ENCODE results near the gene SULT1C3.

The SULT1C3 gene

DNA sequence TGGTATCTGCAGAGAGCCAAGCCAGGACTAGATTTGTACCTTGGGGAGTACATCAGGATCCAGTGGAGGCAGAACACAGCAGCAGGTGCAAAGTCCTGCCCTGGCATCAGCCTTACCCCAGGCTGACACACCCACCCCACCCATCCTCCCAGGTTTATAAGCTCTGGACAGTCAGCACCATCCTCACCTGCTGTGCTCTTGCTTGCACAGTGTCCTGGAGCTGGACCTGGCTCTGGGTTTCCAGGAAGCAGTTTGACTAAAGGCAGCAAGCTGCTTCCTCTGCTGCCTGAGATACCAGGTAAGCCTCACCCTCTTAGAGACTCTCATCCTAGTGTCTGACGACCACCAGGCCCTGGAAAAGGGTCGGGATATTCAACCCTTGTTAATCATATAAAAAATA is at the start of gene SULT1C3:
Gene SULT1C3, plus strand, starts transcription at position 183 of the 400 bp plus-strand sequence. CDS start 7,227 bp downstream, outside the sequence.
- peaks cover 2% of the 10 kb centered on the region for H3K36me3 Mint-ChIP-seq
- no peaks in the 10 kb centered on the region for H3K4me1 Mint-ChIP-seq
- DNase-seq (ENCODE audit: low spot score in 2 of 2) = no peak
- no peak within 1 kb of the TSS for H3K4me3 Mint-ChIP-seq
- H3K9me3 Mint-ChIP-seq = peaks cover 8% of the 10 kb centered on the region
- peaks cover 3% of the 10 kb centered on the region for H3K27me3 Mint-ChIP-seq
- H3K27ac Mint-ChIP-seq = no peak within 1 kb of the TSS
- ATAC-seq (ENCODE audit: low read depth) = no peak

DNA sequence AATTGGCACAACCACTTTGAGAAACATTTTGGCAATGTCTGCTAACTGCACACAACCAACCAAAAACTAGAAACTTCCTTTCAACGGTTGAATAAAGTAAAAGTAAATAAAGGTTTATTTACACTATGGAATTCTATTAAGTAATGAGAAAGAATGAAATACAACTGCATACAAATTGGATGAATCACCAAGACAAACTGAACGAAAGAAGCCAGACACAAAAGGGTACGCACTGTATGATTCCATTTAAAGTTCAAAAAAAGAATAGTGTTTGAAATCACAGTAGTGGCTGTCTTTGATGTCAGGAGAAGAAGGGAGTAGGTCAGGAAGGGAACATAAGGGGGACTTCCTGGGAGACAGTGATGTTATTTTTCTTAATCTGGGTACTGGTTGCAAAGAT is 46.5 kb upstream of the SULT1C3 start:
- no peaks in the 10 kb centered on the region for H3K27me3 Mint-ChIP-seq
- DNase-seq (ENCODE audit: low spot score in 2 of 2) (no peak), ATAC-seq (ENCODE audit: low read depth) (no peak)
- no peak overlapping the region for H3K27ac Mint-ChIP-seq
- no peak overlapping the region for H3K4me3 Mint-ChIP-seq
- H3K4me1 Mint-ChIP-seq = no peaks in the 10 kb centered on the region
- no peaks in the 10 kb centered on the region for H3K36me3 Mint-ChIP-seq
- peaks cover 3% of the 10 kb centered on the region for H3K9me3 Mint-ChIP-seq

- no peak for DNase-seq (ENCODE audit: low spot score in 2 of 2)
Measured at GRCh38 chr2:108194409-108195132, 45.2 kb upstream of the SULT1C3 start.

DNA sequence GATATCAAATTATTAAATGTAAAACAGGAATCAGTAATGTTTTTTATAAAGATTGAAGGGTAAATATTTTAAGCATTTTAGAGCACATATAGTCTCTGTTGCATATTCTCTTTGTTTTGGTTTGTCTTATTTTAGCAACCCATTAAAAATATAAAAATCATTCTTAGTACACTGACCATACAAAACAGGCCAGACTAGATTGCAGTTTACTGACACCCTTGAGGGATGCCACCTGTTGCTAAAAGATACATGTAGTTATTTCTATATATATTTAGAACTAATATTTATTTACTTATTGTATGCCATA is 44.7 kb upstream of the SULT1C3 start:
- Mint-ChIP-seq H3K4me3 (no peak overlapping the region), H3K9me3 (peaks cover 3% of the 10 kb centered on the region), H3K4me1 (no peaks in the 10 kb centered on the region), H3K27me3 (no peaks in the 10 kb centered on the region), H3K27ac (no peak overlapping the region), H3K36me3 (no peaks in the 10 kb centered on the region)
- no peak for ATAC-seq (ENCODE audit: low read depth)
- no peak for DNase-seq (ENCODE audit: low spot score in 2 of 2)

More at GRCh38 chr2:108194409-108195132, 45.2 kb upstream of the SULT1C3 start:
- Mint-ChIP-seq H3K36me3 (no peaks in the 10 kb centered on the region), H3K27ac (no peak overlapping the region), H3K4me1 (no peaks in the 10 kb centered on the region), H3K27me3 (no peaks in the 10 kb centered on the region), H3K4me3 (no peak overlapping the region), H3K9me3 (peaks cover 3% of the 10 kb centered on the region)
- no peak for ATAC-seq (ENCODE audit: low read depth)

GRCh38 chr2:108199726-108200125 is 40.0 kb upstream of the SULT1C3 start:
- H3K9me3 Mint-ChIP-seq = peaks cover 14% of the 10 kb centered on the region
- H3K4me3 Mint-ChIP-seq = no peak overlapping the region
- no peak for DNase-seq (ENCODE audit: low spot score in 2 of 2)
- H3K27ac Mint-ChIP-seq = no peak overlapping the region
- no peaks in the 10 kb centered on the region for H3K27me3 Mint-ChIP-seq
- H3K36me3 Mint-ChIP-seq = no peaks in the 10 kb centered on the region
- H3K4me1 Mint-ChIP-seq = no peaks in the 10 kb centered on the region
- no peak for ATAC-seq (ENCODE audit: low read depth)

GRCh38 chr2:108200569-108200968 is 39.2 kb upstream of the SULT1C3 start:
- DNase-seq (ENCODE audit: low spot score in 2 of 2) = no peak
- no peak for ATAC-seq (ENCODE audit: low read depth)
- no peaks in the 10 kb centered on the region for H3K4me1 Mint-ChIP-seq
- H3K27ac Mint-ChIP-seq = no peak overlapping the region
- no peak overlapping the region for H3K4me3 Mint-ChIP-seq
- H3K9me3 Mint-ChIP-seq = peaks cover 14% of the 10 kb centered on the region
- no peaks in the 10 kb centered on the region for H3K36me3 Mint-ChIP-seq
- H3K27me3 Mint-ChIP-seq = no peaks in the 10 kb centered on the region

- Mint-ChIP-seq H3K4me3 (no peak overlapping the region), H3K4me1 (no peaks in the 10 kb centered on the region), H3K27me3 (peaks cover 4% of the 10 kb centered on the region), H3K27ac (no peak overlapping the region), H3K9me3 (peaks cover 8% of the 10 kb centered on the region), H3K36me3 (peaks cover 2% of the 10 kb centered on the region)
- no peak for DNase-seq (ENCODE audit: low spot score in 2 of 2)
- ATAC-seq (ENCODE audit: low read depth) = no peak
Measured at GRCh38 chr2:108212671-108213070, 27.1 kb upstream of the SULT1C3 start.

DNA sequence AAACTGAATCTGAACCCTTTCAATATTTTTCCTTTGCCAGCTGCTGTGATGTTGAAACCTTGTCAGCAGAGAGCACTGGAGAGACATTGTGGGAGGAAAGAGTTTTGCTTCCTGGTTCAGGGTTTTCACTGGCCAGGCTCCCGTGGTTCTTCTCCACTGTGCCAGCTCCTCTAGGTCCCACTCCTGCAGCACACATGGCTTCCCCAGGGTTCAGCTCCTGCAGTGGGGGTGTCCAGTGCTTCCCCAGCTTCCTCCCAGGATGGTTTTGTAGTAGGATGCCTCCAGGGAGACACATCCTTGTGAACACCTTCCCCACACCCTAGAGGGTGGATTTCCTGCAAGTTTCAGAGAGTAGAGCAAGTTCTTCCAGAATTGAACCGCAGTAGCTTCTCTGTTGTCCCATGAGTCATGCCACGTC is 24.0 kb upstream of the SULT1C3 start:
- DNase-seq (ENCODE audit: low spot score in 2 of 2) (no peak), ATAC-seq (ENCODE audit: low read depth) (no peak)
- Mint-ChIP-seq H3K4me1 (no peaks in the 10 kb centered on the region), H3K27me3 (peaks cover 3% of the 10 kb centered on the region), H3K4me3 (no peak overlapping the region), H3K27ac (no peak overlapping the region), H3K36me3 (no peaks in the 10 kb centered on the region), H3K9me3 (no peaks in the 10 kb centered on the region)

DNA sequence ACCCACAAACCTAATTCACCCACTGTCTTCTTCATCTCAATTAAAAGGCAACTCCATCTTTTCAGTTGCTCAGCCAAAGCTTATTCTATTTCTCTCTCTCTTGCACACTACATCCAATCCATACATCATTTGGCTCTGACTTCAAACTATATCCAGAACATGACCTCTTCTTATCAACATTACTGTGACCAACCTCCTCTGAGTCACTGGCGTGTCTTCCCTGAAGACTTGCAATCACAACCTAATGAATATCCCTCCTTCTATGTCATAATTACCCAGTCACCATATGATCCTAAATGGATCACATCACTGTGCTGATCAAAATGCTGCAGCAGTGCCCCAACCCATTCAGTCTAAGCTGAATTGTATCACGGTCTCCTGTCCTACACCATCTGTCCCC is 22.6 kb upstream of the SULT1C3 start:
- no peak overlapping the region for H3K27ac Mint-ChIP-seq
- no peaks in the 10 kb centered on the region for H3K9me3 Mint-ChIP-seq
- H3K4me1 Mint-ChIP-seq = no peaks in the 10 kb centered on the region
- no peaks in the 10 kb centered on the region for H3K36me3 Mint-ChIP-seq
- ATAC-seq (ENCODE audit: low read depth) (no peak), DNase-seq (ENCODE audit: low spot score in 2 of 2) (no peak)
- peaks cover 3% of the 10 kb centered on the region for H3K27me3 Mint-ChIP-seq
- no peak overlapping the region for H3K4me3 Mint-ChIP-seq

GRCh38 chr2:108219688-108220087 is 20.1 kb upstream of the SULT1C3 start:
- ATAC-seq (ENCODE audit: low read depth) (no peak), DNase-seq (ENCODE audit: low spot score in 2 of 2) (no peak)
- Mint-ChIP-seq H3K27ac (no peak overlapping the region), H3K4me1 (no peaks in the 10 kb centered on the region), H3K36me3 (no peaks in the 10 kb centered on the region), H3K27me3 (peaks cover 1% of the 10 kb centered on the region), H3K9me3 (peaks cover 6% of the 10 kb centered on the region), H3K4me3 (no peak overlapping the region)

GRCh38 chr2:108220191-108220590 is 19.6 kb upstream of the SULT1C3 start:
- no peak for DNase-seq (ENCODE audit: low spot score in 2 of 2)
- Mint-ChIP-seq H3K4me1 (no peaks in the 10 kb centered on the region), H3K27me3 (peaks cover 1% of the 10 kb centered on the region), H3K36me3 (no peaks in the 10 kb centered on the region), H3K9me3 (peaks cover 6% of the 10 kb centered on the region), H3K4me3 (no peak overlapping the region), H3K27ac (no peak overlapping the region)
- ATAC-seq (ENCODE audit: low read depth) = no peak

DNA sequence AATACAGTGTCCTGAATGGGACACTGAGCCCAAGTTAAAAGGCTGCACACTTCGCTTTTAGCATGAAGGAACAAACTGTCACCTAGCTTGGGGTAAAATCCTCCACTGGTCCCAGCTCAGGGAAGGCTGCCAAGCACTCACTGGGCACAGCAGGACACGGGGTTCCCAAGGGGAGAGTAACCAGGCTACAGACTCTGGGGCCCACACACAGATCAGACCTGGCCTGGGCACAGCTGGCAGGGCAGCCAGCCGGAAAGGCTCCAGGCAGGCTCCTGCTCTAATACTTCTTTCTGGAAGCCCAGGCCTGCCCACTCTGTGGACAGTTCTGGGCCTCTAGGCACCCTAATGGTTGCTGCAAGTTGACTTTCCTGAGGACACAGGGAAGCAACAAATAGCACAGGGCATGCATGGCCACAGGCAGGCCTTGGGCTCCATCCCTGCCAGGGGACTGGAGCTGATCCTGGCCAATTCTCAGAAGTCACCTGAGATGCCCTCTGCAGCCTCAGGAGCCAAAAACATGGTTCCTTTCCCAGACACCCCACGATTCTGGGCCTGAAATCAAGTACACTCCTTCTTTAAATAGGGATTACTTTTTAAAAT is 18.7 kb upstream of the SULT1C3 start:
- ATAC-seq (ENCODE audit: low read depth) = no peak
- H3K27me3 Mint-ChIP-seq = peaks cover 1% of the 10 kb centered on the region
- H3K27ac Mint-ChIP-seq = no peak overlapping the region
- no peak overlapping the region for H3K4me3 Mint-ChIP-seq
- no peaks in the 10 kb centered on the region for H3K4me1 Mint-ChIP-seq
- no peak for DNase-seq (ENCODE audit: low spot score in 2 of 2)
- no peaks in the 10 kb centered on the region for H3K36me3 Mint-ChIP-seq
- peaks cover 6% of the 10 kb centered on the region for H3K9me3 Mint-ChIP-seq

GRCh38 chr2:108222261-108222660 is 17.5 kb upstream of the SULT1C3 start:
- Mint-ChIP-seq H3K4me1 (no peaks in the 10 kb centered on the region), H3K9me3 (peaks cover 6% of the 10 kb centered on the region), H3K4me3 (no peak overlapping the region), H3K27me3 (peaks cover 1% of the 10 kb centered on the region), H3K27ac (no peak overlapping the region), H3K36me3 (no peaks in the 10 kb centered on the region)
- ATAC-seq (ENCODE audit: low read depth) (no peak), DNase-seq (ENCODE audit: low spot score in 2 of 2) (no peak)

- H3K36me3 Mint-ChIP-seq = no peaks in the 10 kb centered on the region
- no peak overlapping the region for H3K4me3 Mint-ChIP-seq
- H3K4me1 Mint-ChIP-seq = no peaks in the 10 kb centered on the region
- H3K9me3 Mint-ChIP-seq = peaks cover 6% of the 10 kb centered on the region
- H3K27ac Mint-ChIP-seq = no peak overlapping the region
- peaks cover 4% of the 10 kb centered on the region for H3K27me3 Mint-ChIP-seq
- ATAC-seq (ENCODE audit: low read depth) (no peak), DNase-seq (ENCODE audit: low spot score in 2 of 2) (no peak)
Measured at GRCh38 chr2:108223573-108223972, 16.2 kb upstream of the SULT1C3 start.

- H3K4me1 Mint-ChIP-seq = no peaks in the 10 kb centered on the region
- no peak overlapping the region for H3K4me3 Mint-ChIP-seq
- ATAC-seq (ENCODE audit: low read depth) (no peak), DNase-seq (ENCODE audit: low spot score in 2 of 2) (no peak)
- peaks cover 4% of the 10 kb centered on the region for H3K27me3 Mint-ChIP-seq
- H3K27ac Mint-ChIP-seq = no peak overlapping the region
- H3K36me3 Mint-ChIP-seq = no peaks in the 10 kb centered on the region
- H3K9me3 Mint-ChIP-seq = peaks cover 6% of the 10 kb centered on the region
Measured at GRCh38 chr2:108224022-108224421, 15.7 kb upstream of the SULT1C3 start.

Data from memory B cell (primary cell).